HG02885 (cell line): ENCODE measurements around the gene AXL.
"Not testable (repeated sequence)": the region's sequence is repeated elsewhere in the genome, so short reads cannot be mapped to it uniquely, and the experiment has no call there.

Experiments used
- ATAC-seq: cut with Tn5 transposase; IDR thresholded peaks from one replicate; pipeline ENCODE4 v1.9.1; 2021; ENCODE audit warnings: mild to moderate bottlenecking; ENCODE audit not compliant: unreplicated experiment, poor library complexity

The AXL gene

DNA sequence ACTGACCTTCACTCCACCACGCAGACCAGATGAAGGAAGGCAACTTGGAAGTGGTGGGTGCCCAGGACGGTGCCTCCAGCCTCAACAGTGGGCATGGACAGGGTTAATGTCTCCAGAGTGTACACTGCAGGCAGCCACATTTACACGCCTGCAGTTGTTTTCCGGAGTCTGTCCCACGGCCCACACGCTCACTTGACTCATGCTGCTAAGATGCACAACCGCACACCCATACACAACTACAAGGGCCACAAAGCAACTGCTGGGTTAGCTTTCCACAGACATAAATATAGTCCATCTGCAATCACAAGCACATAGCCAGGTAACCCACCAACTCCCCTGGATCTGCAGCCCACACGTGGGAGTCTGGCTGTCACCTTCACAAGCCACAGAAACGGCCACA, 12.6 kb upstream of the AXL start:
- ATAC-seq: no peak

DNA sequence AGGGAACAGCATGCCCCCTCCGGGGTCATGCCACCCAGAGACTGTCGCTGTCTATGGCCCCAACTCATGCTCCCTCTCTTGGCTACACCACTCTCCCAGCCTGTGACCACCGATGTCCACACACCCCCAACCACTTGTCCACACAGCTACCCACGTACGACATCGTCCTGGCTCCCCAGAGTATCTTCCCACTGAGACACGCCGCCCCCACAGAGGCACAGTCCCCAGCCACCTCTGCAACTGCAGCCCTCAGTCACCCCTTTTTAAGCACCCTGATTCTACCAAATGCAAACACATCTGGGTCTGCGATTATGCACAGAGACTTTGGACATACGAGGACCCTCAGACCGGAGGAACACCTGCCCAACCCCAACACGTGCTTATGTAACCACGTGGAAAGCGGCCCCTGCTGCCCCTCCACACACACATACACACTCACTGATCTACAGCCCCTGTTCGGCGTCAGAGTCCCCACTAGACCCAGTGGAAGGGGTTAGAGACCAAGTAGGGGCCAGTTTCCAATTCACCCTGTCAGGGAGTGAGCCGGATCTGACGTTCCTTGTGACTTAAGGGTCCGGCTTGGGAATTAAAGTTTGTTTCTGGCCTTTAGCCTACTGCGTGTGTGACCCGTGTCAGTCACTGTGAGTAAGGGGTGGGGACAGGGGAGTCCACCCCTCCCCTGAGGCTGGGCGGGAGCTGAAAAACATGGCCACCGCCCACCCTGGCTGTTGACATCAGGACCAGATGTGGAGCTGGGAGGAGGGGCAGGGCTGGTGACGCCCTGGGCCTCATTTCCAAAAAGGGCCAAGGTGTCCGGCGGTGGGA, 11.9 kb upstream of the AXL start:
- ATAC-seq: no peak

GRCh38 chr19:41214161-41214560, 4.9 kb upstream of the AXL start:
- no peak for ATAC-seq

DNA sequence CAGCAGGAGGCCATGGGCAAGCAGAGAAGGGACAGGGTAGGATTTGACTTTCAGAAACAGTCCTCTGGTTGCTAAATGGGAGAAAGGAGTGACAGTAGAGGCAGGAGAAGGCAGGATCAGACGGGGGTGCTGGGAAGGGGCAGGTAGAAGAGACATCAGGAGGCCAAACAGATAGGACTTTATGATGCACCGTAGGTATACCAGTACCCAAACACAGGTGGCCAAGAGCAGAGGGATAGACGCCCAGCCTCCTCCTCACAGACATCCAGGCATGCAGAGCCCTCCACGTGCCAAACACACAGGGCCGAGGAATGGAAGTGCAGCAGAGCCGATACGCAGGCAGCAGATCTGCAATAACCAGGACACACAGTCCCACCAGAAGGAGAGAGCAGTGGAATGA, 1.3 kb upstream of the AXL start:
- ATAC-seq: no peak

DNA sequence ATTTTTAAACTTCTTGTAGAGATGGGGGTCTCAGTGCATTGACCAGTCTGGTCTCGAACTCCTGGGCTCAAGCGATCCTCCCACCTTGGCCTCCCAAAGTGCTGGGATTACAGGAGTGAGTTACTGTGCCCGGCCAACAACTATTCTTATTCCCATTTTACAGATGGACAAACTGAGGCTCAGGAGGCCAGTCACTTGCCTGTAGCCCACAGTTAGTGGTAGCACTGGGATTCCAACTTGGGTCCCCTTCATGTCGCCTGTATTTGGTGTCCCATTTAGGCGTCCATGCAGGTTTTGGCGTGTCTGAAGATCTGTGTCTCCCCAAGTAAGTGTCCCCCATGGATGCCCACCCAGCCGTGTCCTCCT, 791 bp upstream of the AXL start:
- no peak for ATAC-seq

- no peak for ATAC-seq
These were observed 1.0 kb downstream of the AXL start for GRCh38 chr19:41219924-41220567.

DNA sequence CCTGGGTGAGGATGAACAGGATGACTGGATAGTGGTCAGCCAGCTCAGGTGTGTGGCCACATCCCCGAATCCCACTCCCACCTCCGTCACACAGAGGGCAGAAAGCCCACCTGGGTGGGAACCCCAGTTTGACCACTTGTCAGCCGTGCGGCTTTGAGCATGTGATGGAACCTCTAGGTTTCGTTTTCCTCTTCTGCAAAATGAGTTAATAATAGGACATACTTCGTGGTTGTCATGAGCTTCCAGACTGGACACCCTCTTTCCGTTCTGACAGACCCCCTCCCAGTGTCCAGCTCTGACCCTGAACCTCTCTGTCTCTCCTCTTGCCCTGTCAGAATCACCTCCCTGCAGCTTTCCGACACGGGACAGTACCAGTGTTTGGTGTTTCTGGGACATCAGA, 1.8 kb downstream of the AXL start:
- no peak for ATAC-seq

GRCh38 chr19:41221514-41222205, 2.6 kb downstream of the AXL start:
- no peak for ATAC-seq

- no peak for ATAC-seq
These were observed 3.2 kb downstream of the AXL start for GRCh38 chr19:41222240-41222639.

GRCh38 chr19:41223431-41224234, 4.6 kb downstream of the AXL start:
- ATAC-seq: no peak

- ATAC-seq: no peak
These were observed 5.6 kb downstream of the AXL start for GRCh38 chr19:41224632-41225031.

DNA sequence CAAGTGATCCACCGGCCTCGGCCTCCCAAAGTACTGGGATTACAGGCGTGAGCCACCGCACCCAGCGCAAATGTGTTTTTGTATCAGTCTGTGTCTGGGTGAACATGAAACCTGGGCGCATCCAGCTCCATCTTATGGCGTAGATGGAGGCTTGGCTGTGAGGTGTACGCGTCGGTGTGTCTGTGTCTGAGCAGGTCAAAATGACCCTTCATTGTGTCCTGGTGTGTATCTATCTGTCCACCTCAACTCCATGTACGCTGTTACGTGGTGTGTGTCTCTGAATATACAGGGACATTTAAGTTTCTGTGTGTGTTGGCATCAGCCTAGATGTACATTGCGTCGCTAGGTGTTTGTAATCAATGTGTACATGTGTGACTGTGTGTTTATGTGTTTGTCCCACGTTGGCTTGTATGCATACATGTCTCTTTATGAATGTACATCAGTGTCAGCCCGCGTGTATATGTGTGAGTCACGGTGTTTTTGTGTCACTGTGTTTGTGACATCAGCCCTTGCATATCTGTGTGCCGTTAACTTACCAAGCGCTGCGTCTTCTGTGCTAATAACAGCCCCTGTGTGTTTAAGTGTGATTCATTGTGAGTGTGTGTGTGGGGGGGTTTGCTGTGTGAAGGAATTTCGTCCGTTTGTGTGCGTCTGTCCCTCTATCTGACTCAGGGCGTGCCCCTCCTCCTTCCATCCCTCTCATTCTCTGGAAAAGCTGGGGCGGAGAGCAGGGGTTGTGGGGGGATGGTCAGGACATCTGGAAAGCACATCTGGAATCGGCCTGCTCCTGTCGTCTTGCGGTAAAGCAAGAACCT, 6.4 kb downstream of the AXL start:
- no peak for ATAC-seq

GRCh38 chr19:41226053-41226873, 7.2 kb downstream of the AXL start:
- ATAC-seq: no peak

GRCh38 chr19:41226874-41227390, 7.9 kb downstream of the AXL start:
- no peak for ATAC-seq

DNA sequence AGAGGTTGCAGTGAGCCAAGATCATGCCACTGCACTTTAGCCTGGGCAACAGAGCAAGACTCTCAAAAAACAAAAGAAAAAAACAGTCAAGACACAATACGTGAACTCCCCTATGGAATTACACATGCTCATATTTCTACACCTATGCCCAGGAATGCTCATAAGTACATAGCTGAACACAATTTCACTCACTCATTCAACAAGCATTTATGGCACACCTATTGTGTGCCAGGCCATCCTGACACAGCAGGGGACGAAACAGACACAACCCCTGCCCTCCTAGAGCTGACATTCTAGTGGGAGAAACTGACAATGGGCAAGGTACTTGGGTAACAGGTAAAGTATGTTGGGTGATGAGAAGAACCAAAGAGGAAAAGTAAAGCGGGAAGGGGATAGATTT, 9.5 kb downstream of the AXL start:
- ATAC-seq: no peak

- ATAC-seq: not testable (repeated sequence)
These were observed 10.3 kb downstream of the AXL start for GRCh38 chr19:41229338-41229737.

GRCh38 chr19:41230067-41230857, 11.2 kb downstream of the AXL start:
- no peak for ATAC-seq

- ATAC-seq: no peak
These were observed 13.7 kb downstream of the AXL start for GRCh38 chr19:41232686-41233085.
